CD4-positive, alpha-beta T cell treated with Interleukin-10 for 1 hour (primary cell): ENCODE results near the gene FLT1.

Source experiments
- DNase-seq: peaks from one replicate; pipeline ENCODE4 v3.0.0-alpha.2; 2020

FLT1 gene

GRCh38 chr13:28485097-28485496, 9.8 kb downstream of the FLT1 start:
- DNase-seq: no peak

- DNase-seq: no peak
These were observed 11.5 kb downstream of the FLT1 start for GRCh38 chr13:28483313-28483931.

DNA sequence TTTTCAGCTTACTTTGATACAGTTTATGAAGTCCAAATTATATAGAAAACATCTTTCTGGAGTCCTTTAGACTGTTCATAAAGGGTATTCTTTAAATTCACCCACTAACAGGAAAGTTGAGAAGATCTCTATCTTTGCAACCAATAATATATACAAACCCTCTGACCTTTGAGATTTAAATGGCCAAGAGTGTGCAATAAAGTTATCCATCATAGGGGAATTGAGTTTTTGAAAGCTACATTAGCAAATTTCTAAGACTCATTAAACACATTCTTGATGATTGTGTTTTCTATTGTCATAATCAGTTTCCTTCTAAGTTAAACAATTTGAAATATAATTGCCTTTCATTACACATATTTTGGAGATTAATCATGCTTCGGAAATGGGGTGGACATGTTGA, 15.9 kb downstream of the FLT1 start:
- DNase-seq: no peak

GRCh38 chr13:28478127-28478526, 16.8 kb downstream of the FLT1 start:
- no peak for DNase-seq

- no peak for DNase-seq
These were observed 17.3 kb downstream of the FLT1 start for GRCh38 chr13:28477709-28477973.

DNA sequence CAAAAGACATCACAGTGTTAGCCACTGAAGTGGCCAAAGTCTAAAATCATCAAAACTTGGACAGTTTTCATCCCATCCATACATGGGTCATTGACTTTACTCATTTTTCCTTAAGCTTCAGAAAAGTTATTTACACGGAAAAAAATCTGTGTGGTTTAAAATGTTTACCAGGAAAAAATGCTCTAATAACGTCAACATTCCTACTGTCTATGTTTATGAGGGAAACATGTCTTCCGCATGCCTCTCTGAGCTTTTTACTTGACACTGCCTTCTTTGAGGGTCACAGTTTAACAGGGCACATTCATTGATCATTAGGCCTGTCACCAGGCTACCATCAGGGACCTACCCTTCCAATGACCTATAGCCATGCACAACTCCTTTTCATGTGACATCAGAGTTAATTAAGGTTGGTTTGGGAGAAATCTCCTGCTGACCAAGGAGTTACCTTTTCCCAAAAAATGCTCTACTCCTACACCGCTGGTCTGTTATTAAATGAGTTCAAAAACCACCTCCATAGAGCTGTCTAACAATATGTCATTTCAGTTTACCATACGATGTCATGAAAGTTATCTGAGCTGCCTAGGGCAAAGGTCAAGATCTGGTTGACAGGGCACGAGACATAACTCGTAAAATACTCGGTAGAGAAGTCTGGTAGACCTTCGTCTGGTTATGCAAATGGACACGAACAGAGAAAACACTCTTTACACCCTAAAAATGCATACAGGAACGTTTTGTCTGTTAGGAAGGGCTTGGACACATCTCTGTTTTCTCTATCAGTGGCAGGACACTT, 17.8 kb downstream of the FLT1 start:
- DNase-seq: no peak

DNA sequence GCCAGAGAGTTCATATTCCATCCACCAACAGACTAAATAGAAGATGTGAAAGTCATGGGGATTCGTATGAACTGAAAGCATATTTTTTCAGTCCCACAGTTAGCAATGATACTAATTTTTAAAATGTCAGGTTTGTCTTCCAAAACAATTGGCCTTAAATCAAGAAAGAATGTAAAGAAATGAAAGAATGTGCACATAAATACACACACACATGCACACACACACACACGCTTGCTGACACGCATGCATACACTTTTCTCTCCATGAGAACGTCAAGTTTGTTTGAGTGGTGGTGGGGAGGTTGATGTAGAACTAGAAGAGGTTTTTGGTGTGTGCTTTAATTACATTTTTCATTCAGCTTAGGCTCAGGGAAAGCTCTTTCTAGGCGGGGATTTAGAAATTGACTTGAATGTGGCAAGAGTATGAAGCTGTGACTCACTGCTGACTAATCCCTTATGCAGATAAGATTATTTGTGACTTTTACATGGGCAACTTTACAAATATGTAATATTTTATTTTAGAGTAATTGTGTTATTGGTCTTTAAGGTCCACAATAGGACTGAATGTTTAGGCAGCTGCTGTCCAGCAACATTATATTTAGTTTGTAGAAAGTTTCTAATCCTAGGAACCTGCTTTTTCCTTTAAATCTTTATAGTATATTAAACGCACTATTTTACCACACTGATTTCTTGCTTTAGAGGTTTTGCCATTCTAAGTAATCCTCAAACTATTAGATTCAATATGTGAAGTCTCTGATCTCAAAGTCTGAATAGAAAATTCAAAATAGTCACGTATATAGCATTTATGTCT, 18.8 kb downstream of the FLT1 start:
- DNase-seq: no peak

DNA sequence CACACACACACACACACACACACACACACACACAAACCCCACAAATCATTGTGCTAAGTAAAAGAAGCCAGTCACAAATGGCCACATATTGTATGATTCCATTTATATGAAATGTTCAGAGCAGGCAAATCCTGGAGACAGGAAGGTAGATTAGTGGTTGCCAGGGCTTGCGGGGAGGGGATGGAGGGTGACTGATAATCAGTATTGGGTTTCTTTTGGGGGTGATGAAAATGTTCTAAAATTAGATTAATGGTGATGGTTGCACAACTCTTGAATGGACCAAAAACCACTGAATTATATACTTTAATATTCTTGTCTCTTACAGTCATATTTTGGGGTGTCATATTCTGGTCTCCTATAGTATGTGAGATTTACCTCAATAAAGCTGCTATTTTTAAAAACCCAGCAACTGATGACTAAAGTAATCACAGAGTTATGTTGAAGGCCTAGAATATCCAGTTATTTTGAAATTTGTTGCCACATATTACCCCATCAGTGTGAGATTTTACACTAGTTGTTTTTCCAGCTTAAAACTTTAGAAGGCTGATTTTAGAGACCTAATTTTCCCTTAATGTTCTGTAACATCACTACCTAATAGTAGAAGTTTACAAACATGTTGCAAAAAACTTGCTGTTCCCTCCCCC, 20.3 kb downstream of the FLT1 start:
- DNase-seq: no peak

- DNase-seq: no peak
These were observed 21.9 kb downstream of the FLT1 start for GRCh38 chr13:28473044-28473443.

GRCh38 chr13:28471421-28471820, 23.5 kb downstream of the FLT1 start:
- no peak for DNase-seq

DNA sequence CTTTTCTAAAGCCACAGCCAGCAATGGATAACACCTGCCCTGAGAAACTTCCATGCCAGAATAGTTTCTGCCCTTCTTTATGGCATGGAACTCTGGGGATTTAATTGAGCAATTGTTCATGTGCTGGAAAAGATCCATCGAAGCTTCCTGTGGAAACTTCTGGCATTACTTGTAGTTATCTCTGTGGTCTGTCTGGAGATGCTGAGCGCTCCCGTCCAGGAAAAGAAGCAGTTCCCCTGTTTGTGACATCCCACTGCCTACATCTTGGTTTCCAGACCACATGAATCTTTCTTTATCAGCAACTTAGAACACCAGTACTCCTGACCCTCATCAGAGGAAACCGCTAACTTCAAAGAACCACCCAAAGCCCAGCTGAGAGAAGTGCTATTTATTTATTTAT, 24.6 kb downstream of the FLT1 start:
- DNase-seq: no peak

DNA sequence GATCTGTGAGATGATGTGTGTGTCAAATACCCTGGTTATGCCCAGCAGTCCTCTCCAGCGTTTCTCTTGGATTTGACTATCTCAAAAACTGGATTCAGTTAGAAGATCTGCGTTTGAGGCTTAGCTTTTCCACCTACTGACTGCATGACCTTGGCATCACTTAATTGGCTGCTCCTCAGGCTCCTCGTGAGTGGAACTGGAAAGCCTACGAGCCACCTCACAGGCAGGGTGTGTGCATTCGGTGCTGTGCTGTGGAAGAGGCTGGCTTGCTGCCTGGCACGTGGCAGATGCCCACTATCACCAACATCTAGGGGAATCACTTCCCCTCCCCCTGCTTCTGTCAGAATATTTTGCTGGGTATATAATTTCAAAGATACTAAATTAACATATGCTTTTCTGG, 25.6 kb downstream of the FLT1 start:
- no peak for DNase-seq

DNA sequence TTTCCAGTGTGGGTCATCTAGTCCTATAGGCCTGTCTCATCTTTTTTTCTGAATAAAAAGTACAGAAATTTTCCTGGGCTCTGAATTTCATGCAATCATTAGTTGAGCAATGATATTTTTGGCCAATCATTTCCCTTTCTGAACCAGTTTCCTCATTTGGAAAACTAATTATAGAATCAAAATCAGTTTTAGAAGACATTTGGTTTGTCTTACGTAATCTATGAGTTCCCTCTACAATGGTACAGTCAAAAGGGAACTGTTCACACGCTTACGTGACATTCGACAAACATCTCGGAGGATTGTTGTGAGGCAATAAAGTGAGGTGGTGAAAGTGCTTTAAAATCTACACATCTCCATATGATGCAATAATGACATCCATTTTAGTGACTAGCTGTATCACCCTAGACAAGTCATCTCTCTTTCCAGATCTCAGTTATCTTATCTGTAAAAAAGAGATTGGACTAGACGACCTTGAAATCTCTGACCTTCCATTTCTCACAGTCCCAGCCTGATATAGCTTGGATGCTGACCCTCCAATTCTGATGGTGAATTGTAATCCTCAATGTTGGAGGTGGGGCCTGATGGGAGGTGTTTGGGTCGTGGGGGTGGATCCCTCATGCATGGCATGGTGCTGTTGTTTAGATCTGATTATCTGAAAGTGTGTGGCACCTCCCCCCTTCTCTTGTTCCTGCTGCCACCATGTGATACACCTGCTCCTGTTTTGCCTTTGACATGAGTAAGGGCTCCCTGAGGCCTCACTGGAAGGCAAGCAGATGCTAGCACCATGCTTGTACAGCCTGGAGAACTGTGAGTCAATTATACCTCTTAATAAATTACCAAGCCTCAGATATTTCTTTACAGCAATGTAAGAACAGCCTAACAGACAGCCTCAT, 26.7 kb downstream of the FLT1 start:
- DNase-seq: peak; percentile 31

- no peak for DNase-seq
These were observed 27.9 kb downstream of the FLT1 start for GRCh38 chr13:28467034-28467433.

- DNase-seq: no peak
These were observed 28.8 kb downstream of the FLT1 start for GRCh38 chr13:28466151-28466550.

GRCh38 chr13:28464861-28465460, 30.0 kb downstream of the FLT1 start:
- DNase-seq: no peak

- no peak for DNase-seq
These were observed 31.4 kb downstream of the FLT1 start for GRCh38 chr13:28463481-28463880.

GRCh38 chr13:28459911-28460310, 35.0 kb downstream of the FLT1 start:
- no peak for DNase-seq

DNA sequence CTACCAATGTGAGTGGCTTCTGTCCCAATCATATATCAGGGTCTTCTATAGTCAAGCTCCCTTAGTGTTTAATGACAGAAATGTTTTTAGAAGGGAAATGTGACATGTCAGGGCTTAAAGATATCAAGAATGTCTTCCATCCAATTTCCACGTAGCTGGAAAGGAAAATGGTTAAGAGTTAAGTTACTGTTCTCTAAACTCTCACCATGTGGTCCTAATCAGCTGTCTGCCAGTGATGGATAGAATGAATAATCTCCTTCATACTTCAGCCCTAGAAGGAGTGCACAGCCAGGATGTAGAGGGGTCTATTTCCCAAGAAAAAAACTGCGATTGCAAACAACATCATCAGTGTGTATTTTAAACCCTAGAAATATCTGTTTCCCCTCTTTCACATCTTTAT, 36.3 kb downstream of the FLT1 start:
- no peak for DNase-seq

DNA sequence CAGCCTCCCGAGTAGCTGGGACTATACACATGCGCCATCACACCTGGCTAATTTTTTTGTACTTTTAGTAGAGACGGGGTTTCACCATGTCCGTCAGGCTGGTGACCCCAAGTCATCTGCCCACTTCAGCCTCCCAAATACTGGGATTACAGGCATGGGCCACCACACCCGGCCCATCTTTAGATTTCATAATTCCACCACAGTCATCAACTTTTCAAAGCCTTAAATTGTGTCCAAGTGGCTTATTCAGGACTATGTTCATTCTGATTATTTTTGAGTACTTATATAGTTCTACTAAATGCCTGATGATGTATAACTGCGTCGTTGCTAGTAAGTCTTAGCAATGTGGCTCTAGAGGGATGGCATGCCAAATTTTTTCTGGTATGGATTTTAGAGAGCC, 36.9 kb downstream of the FLT1 start:
- DNase-seq: no peak

DNA sequence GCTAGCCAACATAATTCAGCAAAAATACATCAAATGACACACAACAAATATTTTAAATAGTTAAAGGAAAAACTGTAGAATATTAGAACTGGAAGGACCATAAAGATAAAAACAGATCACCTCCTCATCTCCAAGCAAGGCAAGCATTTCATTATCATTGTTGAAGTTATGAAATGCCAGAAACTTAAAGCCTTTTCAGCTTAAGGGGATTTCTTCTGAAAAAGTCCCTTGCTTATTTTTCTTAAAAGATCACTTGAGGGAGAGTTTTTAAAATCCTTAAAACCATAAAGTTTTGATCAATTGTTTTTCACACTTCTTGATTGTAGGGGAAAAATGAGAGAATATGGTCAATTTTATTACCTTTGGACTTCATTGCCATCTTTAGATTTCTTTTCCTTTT, 37.4 kb downstream of the FLT1 start:
- no peak for DNase-seq

GRCh38 chr13:28455580-28456194, 39.2 kb downstream of the FLT1 start:
- DNase-seq: no peak
